SK-N-SH (cell line): Measurements from ENCODE around the gene TSPAN32. TPM values are rescaled to one million over a fixed set of nuclear protein-coding genes. Genes with fewer than 3 reads are reported as not detected.
A peak's percentile ranks its signal among the peaks of the same experiment; 100 is the strongest.

ENCODE experiments used
- CTCF ChIA-PET: fragments of 300-600, 350-600 bp; formaldehyde crosslinking; extraction: SDS; loops from one replicate; lab custom pipeline; 2021; lab: Yijun Ruan, JAX
- POLR2A ChIA-PET: fragments of 350-600 bp; sonication (Branson Sonifier 250); formaldehyde crosslinking; extraction: SDS; loops from one replicate; lab custom pipeline; 2020; ENCODE audit warnings: antibody characterized with exemption, inconsistent platforms; lab: Yijun Ruan, JAX
- DNase-seq: peaks from one replicate; pipeline ENCODE4 v3.0.0; 2012
- H2AFZ ChIP-seq: fragments of 200-600 bp; sonication (generic); 2 replicates; pipeline ENCODE4 v1.8.1; 2016; ENCODE audit warnings: antibody characterized with exemption, mild to moderate bottlenecking, low read depth
- H3F3A ChIP-seq: fragments of 200-600 bp; sonication (generic); replicated peaks from 2 replicates; pipeline ENCODE3; 2016; ENCODE audit warnings: antibody characterized with exemption, mild to moderate bottlenecking; ENCODE audit not compliant: insufficient read depth
- H3K27ac ChIP-seq, 2 experiments: fragments of 200-500 bp in 1 of 2; fragments of 200-600 bp in 1 of 2; sonication (Bioruptor generic) in 1 of 2; sonication (generic), shearing (Covaris generic) in 1 of 2; 2 replicates each; pipeline versions ENCODE4 v1.5.1 to v1.6.1; 2014 to 2016; ENCODE audit warnings: low read depth in 2 of 2, inconsistent platforms in 1 of 2, low read length in 1 of 2, mild to moderate bottlenecking in 1 of 2, mixed read lengths in 1 of 2
- H3K27me3 ChIP-seq: fragments of 200-600 bp; sonication (generic), shearing (Covaris generic); 2 replicates; pipeline ENCODE4 v1.6.1; 2016; ENCODE audit warnings: mixed run types; ENCODE audit not compliant: insufficient read depth
- H3K36me3 ChIP-seq, 2 experiments: fragments of 200-500 bp in 1 of 2; fragments of 200-600 bp in 1 of 2; sonication (Bioruptor generic) in 1 of 2; sonication (generic) in 1 of 2; replicated peaks in 1 of 2; 2 replicates each; pipeline versions ENCODE3 to v1.5.1; 2014 to 2016; ENCODE audit warnings: low read length in 1 of 2, mild to moderate bottlenecking in 1 of 2; ENCODE audit not compliant: insufficient read depth in 2 of 2, control insufficient read depth in 1 of 2
- H3K4me1 ChIP-seq, 2 experiments: fragments of 200-500 bp in 1 of 2; fragments of 200-600 bp in 1 of 2; sonication (Bioruptor generic) in 1 of 2; sonication (generic), shearing (Covaris generic) in 1 of 2; 2 replicates each; pipeline versions ENCODE4 v1.5.1 to v1.6.1; 2014 to 2016; ENCODE audit warnings: low read depth in 1 of 2, low read length in 1 of 2, mixed run types in 1 of 2; ENCODE audit not compliant: insufficient read depth in 2 of 2, control insufficient read depth in 1 of 2
- H3K4me2 ChIP-seq: fragments of 200-600 bp; sonication (generic), shearing (Covaris generic); 2 replicates; pipeline ENCODE4 v1.6.1; 2017; ENCODE audit warnings: mixed run types
- H3K4me3 ChIP-seq, 2 experiments: fragments of 200-500 bp in 1 of 2; fragments of 200-600 bp in 1 of 2; sonication (Bioruptor generic) in 1 of 2; sonication (generic), shearing (Covaris generic) in 1 of 2; 2 replicates each; pipeline versions ENCODE4 v1.5.1 to v1.8.1; 2014 to 2016; ENCODE audit warnings: low read depth in 2 of 2, inconsistent platforms in 1 of 2, low read length in 1 of 2, mild to moderate bottlenecking in 1 of 2, mixed read lengths in 1 of 2, moderate library complexity in 1 of 2
- H3K79me2 ChIP-seq: fragments of 200-600 bp; sonication (generic); 2 replicates; pipeline ENCODE4 v1.8.1; 2017; ENCODE audit warnings: mild to moderate bottlenecking; ENCODE audit not compliant: insufficient read depth
- H3K9ac ChIP-seq: fragments of 200-600 bp; sonication (generic); 2 replicates; pipeline ENCODE4 v1.6.1; 2017; ENCODE audit warnings: mixed run types
- H3K9me2 ChIP-seq: fragments of 200-600 bp; sonication (generic); 2 replicates; pipeline ENCODE4 v1.6.1; 2017; ENCODE audit warnings: mixed run types
- H3K9me3 ChIP-seq: fragments of 200-600 bp; sonication (generic); 2 replicates; pipeline ENCODE4 v1.6.1; 2017; ENCODE audit warnings: mixed run types, mild to moderate bottlenecking, moderate library complexity
- H4K20me1 ChIP-seq: fragments of 200-600 bp; sonication (generic); 2 replicates; pipeline ENCODE4 v1.6.1; 2017; ENCODE audit warnings: mild to moderate bottlenecking, mixed run types; ENCODE audit not compliant: insufficient read depth
- CHD2 ChIP-seq: fragments of 150-350 bp; IDR thresholded peaks from 2 replicates; pipeline ENCODE4 v1.6.1; 2018; ENCODE audit warnings: low read length; ENCODE audit not compliant: partially characterized antibody
- CTCF ChIP-seq: fragments of 200-600 bp; sonication (generic); IDR thresholded peaks from 2 replicates; pipeline ENCODE4 v1.6.1; 2017; ENCODE audit warnings: antibody characterized with exemption, mild to moderate bottlenecking, moderate library complexity
- ELF1 ChIP-seq: IDR thresholded peaks from 2 replicates; pipeline ENCODE4 v1.4.0; 2012
- EP300 ChIP-seq, 2 experiments: IDR thresholded peaks; 2 replicates each; pipeline versions ENCODE4 v1.4.0 to v1.6.1; 2012; ENCODE audit warnings: borderline replicate concordance in 1 of 2, low read depth in 1 of 2, low read length in 1 of 2
- EZH2phosphoT487 ChIP-seq: fragments of 200-600 bp; sonication (generic); IDR thresholded peaks from 2 replicates; pipeline ENCODE4 v1.6.1; 2017; ENCODE audit warnings: low read depth, mixed run types, mild to moderate bottlenecking, antibody characterized with exemption, moderate library complexity, borderline replicate concordance
- GABPA ChIP-seq: IDR thresholded peaks from 2 replicates; pipeline ENCODE4 v1.4.0; 2012; ENCODE audit warnings: low read depth, mild to moderate bottlenecking
- NFIC ChIP-seq: IDR thresholded peaks from 2 replicates; pipeline ENCODE4 v1.4.0; 2012; ENCODE audit warnings: borderline replicate concordance
- NRF1 ChIP-seq: IDR thresholded peaks from 2 replicates; pipeline ENCODE4 v1.6.1; 2012; ENCODE audit warnings: low read depth, mild to moderate bottlenecking, low read length
- PBX3 ChIP-seq: IDR thresholded peaks from 2 replicates; pipeline ENCODE4; 2012
- SIN3A ChIP-seq: IDR thresholded peaks from 2 replicates; pipeline ENCODE4 v1.6.1; 2012; ENCODE audit warnings: low read depth, mild to moderate bottlenecking, low read length, moderate library complexity, borderline replicate concordance
- SMC3 ChIP-seq: IDR thresholded peaks from 2 replicates; pipeline ENCODE4 v1.6.1; 2012; ENCODE audit warnings: low read depth, low read length, improper control_type of control experiment
- TAF1 ChIP-seq: IDR thresholded peaks from 2 replicates; pipeline ENCODE4 v1.6.1; 2012; ENCODE audit warnings: low read depth, mild to moderate bottlenecking, low read length, moderate library complexity, borderline replicate concordance
- TCF12 ChIP-seq: IDR thresholded peaks from 2 replicates; pipeline ENCODE4 v1.4.0; 2012
- TEAD4 ChIP-seq: IDR thresholded peaks from 2 replicates; pipeline ENCODE4 v1.4.0; 2012; ENCODE audit warnings: mild to moderate bottlenecking, borderline replicate concordance; ENCODE audit not compliant: insufficient read depth
- USF2 ChIP-seq: fragments of 150-350 bp; IDR thresholded peaks from 2 replicates; pipeline ENCODE4 v1.6.1; 2017; ENCODE audit warnings: antibody characterized with exemption, low read length, low read depth, borderline replicate concordance
- ZBTB33 ChIP-seq: IDR thresholded peaks from 2 replicates; pipeline ENCODE4 v1.4.0; 2012; ENCODE audit warnings: low read depth, borderline replicate concordance
- WGBS: methylation state at CpG from one replicate; pipeline ENCODE4 v1.1.6; 2017; ENCODE audit warnings: low lambda C conversion rate; 5-methylcytosine and 5-hydroxymethylcytosine counted together
- polyA plus RNA-seq, 3 experiments: library from polyadenylated mRNA; depleted of rRNA; stranded (reverse); fragments of >200 nt; gene quantifications; 2 replicates each; pipeline ENCODE4 v1.2.3, GENCODE V29; 2012

TSPAN32 gene
- polyA plus RNA-seq, 1 of the 3 experiments (the other 2 are of a cell fraction) = 0.12 TPM

GRCh38 chr11:2313051-2313951 lies 11.5 kb downstream of the TSPAN32 start:
- Histone ChIP-seq H3K4me1 (peaks cover 26% of the 10 kb centered on the region in 2 experiments; a peak in 3 of 4 replicates), H3K27ac (no peak overlapping the region), H3K4me2 (peak overlapping the region; percentile 55; the same call in 1 of the 2 replicates), H3K9me2 (no peaks in the 10 kb centered on the region), H3K27me3 (no peaks in the 10 kb centered on the region), H2AFZ (no peak overlapping the region), H3K36me3 (no peaks in the 10 kb centered on the region), H3K9ac (no peak overlapping the region), H4K20me1 (no peaks in the 10 kb centered on the region), H3K79me2 (no peaks in the 10 kb centered on the region), H3K9me3 (no peaks in the 10 kb centered on the region), H3K4me3 (no peak overlapping the region), H3F3A (no peaks in the 10 kb centered on the region)
- DNase-seq = no peak
- TF ChIP-seq TCF12 (no peak), USF2 (no peak), SMC3 (no peak), NRF1 (no peak), ZBTB33 (no peak), EZH2phosphoT487 (no peak), TAF1 (no peak), EP300 (IDR thresholded peaks at IDR 0.05; ENCODE audit: borderline replicate concordance in 1 of 2, low read depth in 1 of 2, low read length in 1 of 2) (no peak), CTCF (no peak), CHD2 (no peak), PBX3 (no peak), ELF1 (no peak), SIN3A (no peak), NFIC (no peak), TEAD4 (no peak), GABPA (no peak)
- ChIA-PET CTCF (interaction anchor here (0.9 to 10.5 kb wide), 6 partner anchors 8 to 162 kb away, joined by 3 to 101 read pairs (median 4); no protein-coding TSS in a partner anchor), POLR2A (no interaction called here)
- 90% methylated on average over 27 of the region's 34 CpGs for WGBS
